ENCODE measurements around the gene EHMT2. TPM values are rescaled to one million over a fixed set of nuclear protein-coding genes. Genes with fewer than 3 reads are reported as not detected.

EHMT2 gene
- polyA plus RNA-seq, 3 donors, result 9.9 to 52.8 (median 16.0) TPM

DNA sequence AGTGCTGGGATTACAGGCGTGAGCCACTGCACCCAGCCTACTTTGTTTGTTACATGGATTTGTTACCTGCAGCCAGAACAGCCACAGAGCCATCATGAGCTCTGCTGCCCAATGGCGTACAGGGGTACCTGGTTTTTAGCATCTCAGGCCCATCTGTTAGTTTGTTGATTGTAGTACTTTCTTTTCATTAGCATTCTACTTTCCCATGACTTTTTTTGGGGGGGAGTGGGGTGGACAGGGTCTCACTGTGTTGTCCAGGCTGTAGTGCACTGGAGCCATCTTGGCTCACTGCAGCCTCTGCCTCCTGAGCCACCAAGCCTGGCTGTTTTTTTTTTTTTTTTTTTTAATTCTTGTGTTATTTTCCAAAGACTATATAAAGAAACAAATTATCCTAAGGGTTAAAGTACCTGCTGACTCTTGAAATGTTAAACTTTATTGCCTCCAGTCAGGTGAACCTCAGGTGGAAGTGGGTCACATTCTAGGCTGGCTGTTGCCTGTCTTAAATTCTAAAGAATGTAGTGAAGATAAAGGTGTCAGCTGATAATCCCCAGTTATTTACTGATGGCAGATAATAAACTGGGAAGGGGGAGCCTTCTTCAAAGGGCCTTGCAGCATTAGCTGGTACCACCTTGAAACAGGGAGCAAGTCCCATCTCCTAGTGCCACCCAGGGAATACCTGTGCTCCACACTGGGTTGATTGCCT is 50.1 kb downstream of the EHMT2 start:
- no peaks in the 10 kb centered on the region for H3K9me3 ChIP-seq (replicated peaks in 1 of 2; ENCODE audit: control insufficient read depth in 1 of 2, insufficient read depth in 1 of 2, low read length in 2 of 2)
- H3K36me3 ChIP-seq (replicated peaks in 1 of 2; ENCODE audit: control insufficient read depth in 1 of 2, insufficient read depth in 2 of 2, low read length in 2 of 2), result no peaks in the 10 kb centered on the region
- peaks cover 0 to 3% (median 2%) of the 10 kb centered on the region in 3 donors for H3K27me3 Mint-ChIP-seq (ENCODE audit: low read depth in 3 of 3)
- H3K27ac ChIP-seq (ENCODE audit: low read depth in 1 of 2, low read length in 2 of 2), result no peak overlapping the region
- intact Hi-C loops (cut with micrococcal nuclease), result no loop called here
- DNase-seq, result no peak
- no peak overlapping the region for H2AFZ ChIP-seq (ENCODE audit: insufficient read depth, low read depth, low read length, poor library complexity, severe bottlenecking)
- TF ChIP-seq, protein P1, sequence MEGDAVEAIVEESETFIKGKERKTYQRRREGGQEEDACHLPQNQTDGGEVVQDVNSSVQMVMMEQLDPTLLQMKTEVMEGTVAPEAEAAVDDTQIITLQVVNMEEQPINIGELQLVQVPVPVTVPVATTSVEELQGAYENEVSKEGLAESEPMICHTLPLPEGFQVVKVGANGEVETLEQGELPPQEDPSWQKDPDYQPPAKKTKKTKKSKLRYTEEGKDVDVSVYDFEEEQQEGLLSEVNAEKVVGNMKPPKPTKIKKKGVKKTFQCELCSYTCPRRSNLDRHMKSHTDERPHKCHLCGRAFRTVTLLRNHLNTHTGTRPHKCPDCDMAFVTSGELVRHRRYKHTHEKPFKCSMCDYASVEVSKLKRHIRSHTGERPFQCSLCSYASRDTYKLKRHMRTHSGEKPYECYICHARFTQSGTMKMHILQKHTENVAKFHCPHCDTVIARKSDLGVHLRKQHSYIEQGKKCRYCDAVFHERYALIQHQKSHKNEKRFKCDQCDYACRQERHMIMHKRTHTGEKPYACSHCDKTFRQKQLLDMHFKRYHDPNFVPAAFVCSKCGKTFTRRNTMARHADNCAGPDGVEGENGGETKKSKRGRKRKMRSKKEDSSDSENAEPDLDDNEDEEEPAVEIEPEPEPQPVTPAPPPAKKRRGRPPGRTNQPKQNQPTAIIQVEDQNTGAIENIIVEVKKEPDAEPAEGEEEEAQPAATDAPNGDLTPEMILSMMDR (IDR thresholded peaks at IDR 0.05), result no peak
- peaks cover 2 to 3% of the 10 kb centered on the region in 2 donors for H3K36me3 Mint-ChIP-seq
- no peaks in the 10 kb centered on the region for H3K79me2 ChIP-seq (ENCODE audit: insufficient read depth, low read length)
- no peak overlapping the region for H3K9ac ChIP-seq (ENCODE audit: insufficient read depth, low read length, poor library complexity, severe bottlenecking)
- no peaks in the 10 kb centered on the region for H3K4me1 ChIP-seq (ENCODE audit: control insufficient read depth in 1 of 2, insufficient read depth in 2 of 2, low read length in 2 of 2)
- no peak overlapping the region for H3K27ac Mint-ChIP-seq
- WGBS (ENCODE audit: insufficient coverage), result 100% methylated on average over 1 of the region's 2 CpGs
- no peaks in the 10 kb centered on the region for H3K4me1 Mint-ChIP-seq
- no peaks in the 10 kb centered on the region for H3K27me3 ChIP-seq (ENCODE audit: control insufficient read depth in 2 of 2, insufficient read depth in 2 of 2, low read length in 2 of 2)
- peaks cover 0 to 2% (median under 1%) of the 10 kb centered on the region in 7 donors for H3K9me3 Mint-ChIP-seq
- no peak overlapping the region for H3K4me3 ChIP-seq (replicated peaks in 1 of 3; ENCODE audit: low read depth in 2 of 3, low read length in 3 of 3)
- H4K20me1 ChIP-seq (ENCODE audit: insufficient read depth, low read length), result no peaks in the 10 kb centered on the region
- no peak overlapping the region for H3K4me3 Mint-ChIP-seq
- H3K4me2 ChIP-seq (replicated peaks; ENCODE audit: extremely low read depth, low read length, poor library complexity, severe bottlenecking), result no peak overlapping the region

DNA sequence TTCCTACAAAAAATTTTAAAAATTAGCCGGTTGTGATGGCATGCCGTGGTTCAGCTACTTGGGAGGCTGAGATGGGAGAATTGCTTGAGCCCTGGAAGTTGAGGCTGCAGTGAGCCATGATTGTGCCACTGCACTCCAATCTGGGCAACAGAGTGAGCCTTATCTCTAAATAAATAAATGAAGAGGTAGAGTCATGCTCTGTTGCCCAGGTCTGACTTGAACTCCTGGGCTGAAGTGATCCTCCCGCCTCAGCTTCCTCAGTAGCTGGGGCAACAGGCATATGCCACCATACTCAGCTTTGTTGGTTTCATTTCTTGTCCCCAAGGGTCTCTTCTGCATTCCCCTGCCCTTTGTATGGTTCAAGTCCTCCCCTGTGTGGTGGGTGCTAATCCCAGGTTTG is 53.0 kb downstream of the EHMT2 start:
- H3K4me2 ChIP-seq (replicated peaks; ENCODE audit: extremely low read depth, low read length, poor library complexity, severe bottlenecking), result no peak overlapping the region
- H3K27ac ChIP-seq (ENCODE audit: low read depth in 1 of 2, low read length in 2 of 2), result no peak overlapping the region
- WGBS (ENCODE audit: insufficient coverage), result no CpG with 5 or more reads among the region's 3 CpGs
- no peaks in the 10 kb centered on the region for H3K4me1 ChIP-seq (ENCODE audit: control insufficient read depth in 1 of 2, insufficient read depth in 2 of 2, low read length in 2 of 2)
- no peaks in the 10 kb centered on the region for H3K79me2 ChIP-seq (ENCODE audit: insufficient read depth, low read length)
- H3K27me3 Mint-ChIP-seq (ENCODE audit: low read depth in 3 of 3), result peaks cover 0 to 3% (median 2%) of the 10 kb centered on the region in 3 donors
- DNase-seq, result no peak
- H4K20me1 ChIP-seq (ENCODE audit: insufficient read depth, low read length), result peaks cover 17% of the 10 kb centered on the region
- H3K4me3 Mint-ChIP-seq, result no peak overlapping the region
- no peaks in the 10 kb centered on the region for H3K9me3 ChIP-seq (replicated peaks in 1 of 2; ENCODE audit: control insufficient read depth in 1 of 2, insufficient read depth in 1 of 2, low read length in 2 of 2)
- H3K36me3 Mint-ChIP-seq, result peaks cover 19 to 29% of the 10 kb centered on the region in 2 donors
- H2AFZ ChIP-seq (ENCODE audit: insufficient read depth, low read depth, low read length, poor library complexity, severe bottlenecking), result no peak overlapping the region
- no peak overlapping the region for H3K4me3 ChIP-seq (replicated peaks in 1 of 3; ENCODE audit: low read depth in 2 of 3, low read length in 3 of 3)
- H3K27me3 ChIP-seq (ENCODE audit: control insufficient read depth in 2 of 2, insufficient read depth in 2 of 2, low read length in 2 of 2), result no peaks in the 10 kb centered on the region
- TF ChIP-seq, protein P1 (IDR thresholded peaks at IDR 0.05), result no peak
- no peak overlapping the region for H3K27ac Mint-ChIP-seq
- intact Hi-C loops (cut with micrococcal nuclease), result no loop called here
- no peak overlapping the region for H3K9ac ChIP-seq (ENCODE audit: insufficient read depth, low read length, poor library complexity, severe bottlenecking)
- H3K4me1 Mint-ChIP-seq, result no peaks in the 10 kb centered on the region
- peaks cover 14 to 18% of the 10 kb centered on the region in 2 donors for H3K36me3 ChIP-seq (replicated peaks in 1 of 2; ENCODE audit: control insufficient read depth in 1 of 2, insufficient read depth in 2 of 2, low read length in 2 of 2)
- no peaks in the 10 kb centered on the region for H3K9me3 Mint-ChIP-seq

All from CD14-positive monocyte (primary cell).